Endodermal cell (in vitro differentiated cells): ENCODE measurements around the gene APOBEC3G. TPM values are rescaled to one million over a fixed set of nuclear protein-coding genes. Genes with fewer than 3 reads are reported as not detected.

Experiments used
- DNase-seq: peaks from one replicate; pipeline ENCODE4 v3.0.0-alpha.2; 2017
- H3K27ac ChIP-seq: 2 replicates; pipeline ENCODE4 v1.5.1; 2013; ENCODE audit warnings: mild to moderate bottlenecking, low read depth, low read length, moderate library complexity
- H3K27me3 ChIP-seq: 2 replicates; pipeline ENCODE4 v1.6.1; 2013; ENCODE audit warnings: mild to moderate bottlenecking, low read length, moderate library complexity; ENCODE audit not compliant: insufficient read depth, control insufficient read depth, poor library complexity, severe bottlenecking
- H3K36me3 ChIP-seq: 2 replicates; pipeline ENCODE4 v1.7.0; 2013; ENCODE audit warnings: mild to moderate bottlenecking, low read length, moderate library complexity; ENCODE audit not compliant: control insufficient read depth, insufficient read depth
- H3K4me1 ChIP-seq: one replicate; pipeline ENCODE4 v1.7.0; 2013; ENCODE audit warnings: low read length; ENCODE audit not compliant: control insufficient read depth, insufficient read depth
- H3K4me3 ChIP-seq: 2 replicates; pipeline ENCODE4 v1.5.1; 2013; ENCODE audit warnings: mild to moderate bottlenecking, low read length, moderate library complexity
- H3K9ac ChIP-seq: 2 replicates; pipeline ENCODE4 v1.6.1; 2013; ENCODE audit warnings: mild to moderate bottlenecking, low read length, moderate library complexity; ENCODE audit not compliant: poor library complexity, severe bottlenecking; ENCODE audit errors: extremely low read depth
- H3K9me3 ChIP-seq: 2 replicates; pipeline ENCODE4 v1.6.1; 2013; ENCODE audit warnings: mild to moderate bottlenecking, low read length, moderate library complexity; ENCODE audit not compliant: control insufficient read depth
- H3K27ac Mint-ChIP-seq: 2 replicates; pipeline ENCODE4 v1.8.0; 2020; ENCODE audit warnings: mixed read lengths
- H3K27me3 Mint-ChIP-seq: 2 replicates; pipeline ENCODE4 v1.8.0; 2021; ENCODE audit warnings: mild to moderate bottlenecking, mixed read lengths; ENCODE audit not compliant: insufficient read depth
- H3K36me3 Mint-ChIP-seq: 2 replicates; pipeline ENCODE4 v1.8.0; 2020; ENCODE audit warnings: low read depth, mixed read lengths
- H3K4me1 Mint-ChIP-seq: 2 replicates; pipeline ENCODE4 v1.8.0; 2020; ENCODE audit warnings: mixed read lengths
- H3K4me3 Mint-ChIP-seq: 2 replicates; pipeline ENCODE4 v1.8.0; 2020; ENCODE audit warnings: mild to moderate bottlenecking, moderate library complexity, mixed read lengths
- H3K9me3 Mint-ChIP-seq: 2 replicates; pipeline ENCODE4 v1.8.0; 2020; ENCODE audit warnings: mild to moderate bottlenecking, mixed read lengths
- WGBS, 2 experiments: methylation state at CpG; one replicate each; pipeline versions ENCODE4 v1.1.5 to v1.1.7; 2013; ENCODE audit warnings: missing lambda C conversion rate in 2 of 2, mixed read lengths in 1 of 2; ENCODE audit not compliant: insufficient coverage in 1 of 2, insufficient read length in 1 of 2; 5-methylcytosine and 5-hydroxymethylcytosine counted together
- total RNA-seq, 2 donors: library from RNA; stranded (reverse); fragmentation: NEBNext Ultra II Directional in 1 of 2; extraction: Animal tissue kit (Norgen Biotek cat#: 25700) in 1 of 2; gene quantifications; 2 replicates in 1 of 2; 3 replicates in 1 of 2; pipeline ENCODE4 v1.2.1, GENCODE V29; 2021
- TF ChIP-seq, protein P1 (sequence below): fragments of 200-600 bp; sonication (generic); conservative IDR thresholded peaks from 2 replicates; pipeline ENCODE4 v1.5.0; 2021; ENCODE audit warnings: antibody characterized with exemption, mild to moderate bottlenecking

Gene APOBEC3G
- total RNA-seq, 2 donors from 2014 or later, result 8.7 to 19.7 TPM

DNA sequence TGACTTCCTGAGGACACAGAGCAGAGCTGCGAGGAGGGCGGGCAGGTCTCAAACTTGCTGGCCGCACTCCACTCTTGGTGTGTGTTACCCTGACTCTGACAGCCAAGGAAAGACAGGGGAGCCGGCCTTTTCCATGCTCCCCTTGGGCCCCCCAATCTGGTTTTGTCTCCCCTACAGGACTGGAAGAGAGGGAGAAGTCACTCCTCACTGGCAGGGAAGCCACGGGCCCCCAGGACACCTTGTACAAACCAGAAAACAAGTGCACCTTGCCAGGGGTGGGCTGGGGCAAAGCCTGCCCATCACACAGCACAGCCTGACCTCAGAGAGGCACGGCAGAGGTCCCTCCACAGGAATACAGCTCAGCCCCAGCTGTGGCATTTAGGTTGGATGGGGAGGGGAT is 55.2 kb downstream of the APOBEC3G start:
- H3K4me1 Mint-ChIP-seq, result peaks cover 23% of the 10 kb centered on the region
- no peak overlapping the region for H3K4me3 Mint-ChIP-seq
- Histone ChIP-seq H3K27ac (no peak overlapping the region), H3K36me3 (no peaks in the 10 kb centered on the region), H3K9me3 (no peaks in the 10 kb centered on the region), H3K4me3 (no peak overlapping the region), H3K9ac (no peak overlapping the region), H3K27me3 (no peaks in the 10 kb centered on the region), H3K4me1 (peaks cover 9% of the 10 kb centered on the region)
- H3K9me3 Mint-ChIP-seq, result peaks cover 2% of the 10 kb centered on the region
- DNase-seq, result peak; percentile 39
- 88 to 94% methylated on average over 2 to 6 of the region's 6 CpGs for WGBS, 2 experiments
- TF ChIP-seq, protein P1, sequence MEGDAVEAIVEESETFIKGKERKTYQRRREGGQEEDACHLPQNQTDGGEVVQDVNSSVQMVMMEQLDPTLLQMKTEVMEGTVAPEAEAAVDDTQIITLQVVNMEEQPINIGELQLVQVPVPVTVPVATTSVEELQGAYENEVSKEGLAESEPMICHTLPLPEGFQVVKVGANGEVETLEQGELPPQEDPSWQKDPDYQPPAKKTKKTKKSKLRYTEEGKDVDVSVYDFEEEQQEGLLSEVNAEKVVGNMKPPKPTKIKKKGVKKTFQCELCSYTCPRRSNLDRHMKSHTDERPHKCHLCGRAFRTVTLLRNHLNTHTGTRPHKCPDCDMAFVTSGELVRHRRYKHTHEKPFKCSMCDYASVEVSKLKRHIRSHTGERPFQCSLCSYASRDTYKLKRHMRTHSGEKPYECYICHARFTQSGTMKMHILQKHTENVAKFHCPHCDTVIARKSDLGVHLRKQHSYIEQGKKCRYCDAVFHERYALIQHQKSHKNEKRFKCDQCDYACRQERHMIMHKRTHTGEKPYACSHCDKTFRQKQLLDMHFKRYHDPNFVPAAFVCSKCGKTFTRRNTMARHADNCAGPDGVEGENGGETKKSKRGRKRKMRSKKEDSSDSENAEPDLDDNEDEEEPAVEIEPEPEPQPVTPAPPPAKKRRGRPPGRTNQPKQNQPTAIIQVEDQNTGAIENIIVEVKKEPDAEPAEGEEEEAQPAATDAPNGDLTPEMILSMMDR, result no peak
- no peaks in the 10 kb centered on the region for H3K36me3 Mint-ChIP-seq
- H3K27ac Mint-ChIP-seq, result no peak overlapping the region
- H3K27me3 Mint-ChIP-seq, result peaks cover 2% of the 10 kb centered on the region

DNA sequence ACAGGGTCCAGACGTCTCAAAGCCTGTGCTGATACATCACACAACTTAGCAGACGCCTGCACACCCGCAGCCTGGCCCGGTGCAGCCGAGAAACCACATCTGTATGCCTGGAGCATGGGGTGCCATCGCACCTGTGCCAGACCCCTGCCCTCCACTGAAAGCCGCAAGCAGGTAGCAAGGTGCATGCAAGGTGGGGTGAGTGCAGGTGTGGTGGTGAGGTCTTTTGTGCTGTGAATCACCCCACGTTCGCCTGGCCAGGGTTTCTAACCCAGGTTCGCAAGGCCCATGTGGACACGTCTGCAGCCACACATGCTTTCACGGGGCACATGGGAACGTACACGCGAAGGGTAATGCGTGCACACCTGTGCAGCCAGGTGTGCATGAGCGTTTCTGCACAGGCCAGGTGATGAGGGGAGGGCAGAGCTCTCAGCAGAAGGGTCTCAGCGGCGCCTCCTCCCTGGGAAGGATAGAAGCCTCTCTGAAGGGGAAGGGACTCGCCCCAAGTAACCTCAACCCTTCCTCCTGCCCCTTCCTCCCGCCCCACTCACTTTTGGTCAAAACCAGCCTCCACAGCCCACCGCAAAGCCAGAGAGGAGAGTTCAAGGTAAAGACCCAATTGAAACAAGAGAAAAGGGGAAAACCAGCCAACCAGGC is 55.9 kb downstream of the APOBEC3G start:
- Mint-ChIP-seq H3K4me3 (no peak overlapping the region), H3K27ac (no peak overlapping the region), H3K4me1 (peaks cover 23% of the 10 kb centered on the region), H3K9me3 (peaks cover 2% of the 10 kb centered on the region), H3K27me3 (peaks cover 2% of the 10 kb centered on the region), H3K36me3 (no peaks in the 10 kb centered on the region)
- H3K4me3 ChIP-seq, result no peak overlapping the region
- peak; percentile 50 for DNase-seq
- H3K36me3 ChIP-seq, result no peaks in the 10 kb centered on the region
- TF ChIP-seq, protein P1, result no peak
- WGBS, 2 experiments, result 90 to 94% methylated on average over 12 to 21 of the region's 22 CpGs
- H3K27ac ChIP-seq, result no peak overlapping the region
- H3K27me3 ChIP-seq, result no peaks in the 10 kb centered on the region
- peaks cover 9% of the 10 kb centered on the region for H3K4me1 ChIP-seq
- no peak overlapping the region for H3K9ac ChIP-seq
- H3K9me3 ChIP-seq, result no peaks in the 10 kb centered on the region

DNA sequence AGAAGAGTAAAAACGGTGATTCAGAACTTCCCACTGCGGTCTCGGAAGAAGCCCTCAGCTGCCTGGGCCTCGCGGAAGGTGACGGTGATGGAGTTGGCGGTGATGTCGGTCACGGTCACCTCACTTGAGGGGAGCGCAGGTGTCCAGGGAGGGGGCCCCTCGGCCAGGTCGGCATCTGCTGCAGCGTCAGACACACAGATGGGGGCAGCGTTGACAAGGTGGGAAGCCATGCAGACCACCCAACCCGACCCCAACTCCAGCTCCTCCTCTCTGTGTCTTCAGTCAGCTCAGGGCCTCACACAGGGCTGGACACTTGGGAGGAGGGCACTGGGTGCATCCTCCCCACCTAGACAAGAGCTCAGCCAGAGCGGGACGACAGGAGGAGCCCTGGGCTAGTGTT is 56.8 kb downstream of the APOBEC3G start:
- Histone ChIP-seq H3K27ac (no peak overlapping the region), H3K27me3 (no peaks in the 10 kb centered on the region), H3K4me3 (no peak overlapping the region), H3K9ac (no peak overlapping the region), H3K36me3 (no peaks in the 10 kb centered on the region), H3K4me1 (peaks cover 9% of the 10 kb centered on the region), H3K9me3 (no peaks in the 10 kb centered on the region)
- H3K27me3 Mint-ChIP-seq, result peaks cover 2% of the 10 kb centered on the region
- DNase-seq, result no peak
- H3K36me3 Mint-ChIP-seq, result no peaks in the 10 kb centered on the region
- no peaks in the 10 kb centered on the region for H3K9me3 Mint-ChIP-seq
- TF ChIP-seq, protein P1, result no peak
- H3K4me3 Mint-ChIP-seq, result no peak overlapping the region
- peaks cover 23% of the 10 kb centered on the region for H3K4me1 Mint-ChIP-seq
- no peak overlapping the region for H3K27ac Mint-ChIP-seq
- 87 to 93% methylated on average over 15 to 17 of the region's 17 CpGs for WGBS, 2 experiments
